H9 (cell line): Measurements from ENCODE around the gene BSN. TPM values are rescaled to one million over a fixed set of nuclear protein-coding genes. Genes with fewer than 3 reads are reported as not detected.

Experiments used
- DNase-seq: peaks from one replicate; pipeline ENCODE4 v3.0.0-alpha.2; 2017
- H2AFZ ChIP-seq: one replicate; pipeline ENCODE4 v1.6.1; 2013; ENCODE audit warnings: mild to moderate bottlenecking, low read length, control low read depth, moderate library complexity
- H2AK5ac ChIP-seq: 2 replicates; pipeline ENCODE4 v1.6.1; 2013; ENCODE audit warnings: low read length, control low read depth, mixed read lengths; ENCODE audit not compliant: insufficient read length
- H2BK120ac ChIP-seq: one replicate; pipeline ENCODE4 v1.6.1; 2013; ENCODE audit warnings: low read depth, mild to moderate bottlenecking, low read length, control low read depth, inconsistent platforms; ENCODE audit not compliant: poor library complexity, severe bottlenecking
- H2BK12ac ChIP-seq: 2 replicates; pipeline ENCODE4 v1.6.1; 2013; ENCODE audit warnings: low read length, control low read depth, mixed read lengths, low read depth; ENCODE audit not compliant: insufficient read length
- H2BK15ac ChIP-seq: 2 replicates; pipeline ENCODE4 v1.6.1; 2013; ENCODE audit warnings: low read depth, low read length, control low read depth
- H2BK20ac ChIP-seq: one replicate; pipeline ENCODE4 v1.6.1; 2013; ENCODE audit warnings: low read depth, mild to moderate bottlenecking, low read length, control low read depth, inconsistent platforms; ENCODE audit not compliant: poor library complexity, severe bottlenecking
- H2BK5ac ChIP-seq: 2 replicates; pipeline ENCODE4 v1.6.1; 2013; ENCODE audit warnings: low read length, control low read depth, mixed read lengths; ENCODE audit not compliant: insufficient read length
- H3K14ac ChIP-seq: 2 replicates; pipeline ENCODE4 v1.6.1; 2013; ENCODE audit warnings: low read length, control low read depth; ENCODE audit not compliant: insufficient read depth
- H3K18ac ChIP-seq: 2 replicates; pipeline ENCODE4 v1.6.1; 2013; ENCODE audit warnings: low read depth, mild to moderate bottlenecking, mixed read lengths, low read length, control low read depth; ENCODE audit not compliant: insufficient read length
- H3K23ac ChIP-seq: 2 replicates; pipeline ENCODE4 v1.6.1; 2013; ENCODE audit warnings: low read length, control low read depth, mixed read lengths, low read depth; ENCODE audit not compliant: insufficient read length
- H3K23me2 ChIP-seq: 2 replicates; pipeline ENCODE4 v1.6.1; 2013; ENCODE audit warnings: low read depth, mild to moderate bottlenecking, mixed read lengths, low read length, control low read depth; ENCODE audit not compliant: insufficient read length, poor library complexity, severe bottlenecking
- H3K27ac ChIP-seq: 2 replicates; pipeline ENCODE4 v1.5.1; 2013; ENCODE audit warnings: low read length, control low read depth, mixed read lengths, low read depth; ENCODE audit not compliant: insufficient read length
- H3K27me3 ChIP-seq: 2 replicates; pipeline ENCODE4 v1.6.1; 2013; ENCODE audit warnings: low read length, control low read depth, inconsistent platforms; ENCODE audit not compliant: insufficient read depth
- H3K4ac ChIP-seq: 2 replicates; pipeline ENCODE4 v1.6.1; 2013; ENCODE audit warnings: low read depth, mild to moderate bottlenecking, control low read depth, inconsistent platforms, low read length, moderate library complexity
- H3K4me1 ChIP-seq: 2 replicates; pipeline ENCODE4 v1.6.1; 2013; ENCODE audit warnings: low read length, control low read depth, inconsistent platforms; ENCODE audit not compliant: insufficient read depth
- H3K4me2 ChIP-seq: 2 replicates; pipeline ENCODE4 v1.6.1; 2013; ENCODE audit warnings: low read length, control low read depth, mixed read lengths; ENCODE audit not compliant: insufficient read length, insufficient read depth
- H3K56ac ChIP-seq: 2 replicates; pipeline ENCODE4 v1.6.1; 2013; ENCODE audit warnings: low read depth, mild to moderate bottlenecking, mixed read lengths, low read length, control low read depth; ENCODE audit not compliant: insufficient read length
- H3K79me1 ChIP-seq: 2 replicates; pipeline ENCODE4 v1.6.1; 2013; ENCODE audit warnings: low read depth, mild to moderate bottlenecking, moderate library complexity, low read length, control low read depth, inconsistent platforms; ENCODE audit not compliant: insufficient read depth, poor library complexity, severe bottlenecking
- H3K79me2 ChIP-seq: 2 replicates; pipeline ENCODE4 v1.6.1; 2013; ENCODE audit warnings: low read length, control low read depth, inconsistent platforms; ENCODE audit not compliant: insufficient read depth
- H3K9ac ChIP-seq: 2 replicates; pipeline ENCODE4 v1.6.1; 2013; ENCODE audit warnings: low read length, control low read depth, mixed read lengths; ENCODE audit not compliant: insufficient read length; ENCODE audit errors: extremely low read depth
- H3K9me3 ChIP-seq: one replicate; pipeline ENCODE4 v1.6.1; 2013; ENCODE audit warnings: low read depth, low read length, inconsistent platforms; ENCODE audit not compliant: control insufficient read depth
- H3T11ph ChIP-seq: one replicate; pipeline ENCODE4 v1.6.1; 2013; ENCODE audit warnings: mild to moderate bottlenecking, low read length, control low read depth, inconsistent platforms
- H4K20me1 ChIP-seq: one replicate; pipeline ENCODE4 v1.6.1; 2013; ENCODE audit not compliant: control insufficient read depth, insufficient read length, insufficient read depth
- H4K5ac ChIP-seq: 2 replicates; pipeline ENCODE4 v1.6.1; 2013; ENCODE audit warnings: low read depth, mild to moderate bottlenecking, mixed read lengths, low read length, control low read depth; ENCODE audit not compliant: insufficient read length
- H4K8ac ChIP-seq: replicated peaks from 2 replicates; pipeline ENCODE4 v1.6.1; 2013; ENCODE audit warnings: low read length, control low read depth, mixed read lengths, low read depth; ENCODE audit not compliant: insufficient read length
- H4K91ac ChIP-seq: 2 replicates; pipeline ENCODE4 v1.6.1; 2013; ENCODE audit warnings: low read depth, mild to moderate bottlenecking, moderate library complexity, mixed read lengths, low read length, control low read depth; ENCODE audit not compliant: insufficient read length
- H3K27ac Mint-ChIP-seq, 3 experiments: 2 replicates in 2 of 3; 3 replicates in 1 of 3; pipeline ENCODE4 v1.8.0; 2020 to 2021; ENCODE audit warnings: mixed read lengths in 3 of 3, mild to moderate bottlenecking in 1 of 3, moderate library complexity in 1 of 3
- H3K27me3 Mint-ChIP-seq: 2 replicates; pipeline ENCODE4 v1.8.0; 2021; ENCODE audit warnings: low read depth, mild to moderate bottlenecking, moderate library complexity, mixed read lengths
- H3K36me3 Mint-ChIP-seq, 3 experiments: 2 replicates in 2 of 3; 3 replicates in 1 of 3; pipeline ENCODE4 v1.8.0; 2020 to 2021; ENCODE audit warnings: low read depth in 3 of 3, mixed read lengths in 3 of 3; ENCODE audit not compliant: insufficient read depth in 1 of 3
- H3K4me1 Mint-ChIP-seq, 2 experiments: 2 replicates each; pipeline ENCODE4 v1.8.0; 2020; ENCODE audit warnings: mixed read lengths in 2 of 2
- H3K4me3 Mint-ChIP-seq, 2 experiments: 2 replicates in 1 of 2; 3 replicates in 1 of 2; pipeline ENCODE4 v1.8.0; 2020 to 2021; ENCODE audit warnings: mild to moderate bottlenecking in 2 of 2, mixed read lengths in 2 of 2, moderate library complexity in 1 of 2
- H3K9me3 Mint-ChIP-seq, 2 experiments: 2 replicates in 1 of 2; 3 replicates in 1 of 2; pipeline ENCODE4 v1.8.0; 2020; ENCODE audit warnings: mild to moderate bottlenecking in 2 of 2, mixed read lengths in 2 of 2, moderate library complexity in 1 of 2
- WGBS: extraction: QIAGEN DNeasy Blood & Tissue Kit; methylation state at CpG from one replicate; pipeline ENCODE4 v1.1.7; 2013; ENCODE audit warnings: missing lambda C conversion rate, low lambda C conversion rate, mixed read lengths; ENCODE audit not compliant: insufficient read length; ENCODE audit errors: extremely low coverage; 5-methylcytosine and 5-hydroxymethylcytosine counted together
- total RNA-seq: library from RNA; stranded (reverse); gene quantifications from 2 replicates; pipeline ENCODE4 v1.2.1, GENCODE V29; 2021
- TF ChIP-seq, protein P1 (sequence below): fragments of 200-600 bp; sonication (generic); conservative IDR thresholded peaks from 3 replicates; pipeline ENCODE4 v1.8.0; 2021; ENCODE audit warnings: antibody characterized with exemption, mild to moderate bottlenecking

Gene BSN
- total RNA-seq, 1 experiment from 2014 or later: 2.4 TPM

DNA sequence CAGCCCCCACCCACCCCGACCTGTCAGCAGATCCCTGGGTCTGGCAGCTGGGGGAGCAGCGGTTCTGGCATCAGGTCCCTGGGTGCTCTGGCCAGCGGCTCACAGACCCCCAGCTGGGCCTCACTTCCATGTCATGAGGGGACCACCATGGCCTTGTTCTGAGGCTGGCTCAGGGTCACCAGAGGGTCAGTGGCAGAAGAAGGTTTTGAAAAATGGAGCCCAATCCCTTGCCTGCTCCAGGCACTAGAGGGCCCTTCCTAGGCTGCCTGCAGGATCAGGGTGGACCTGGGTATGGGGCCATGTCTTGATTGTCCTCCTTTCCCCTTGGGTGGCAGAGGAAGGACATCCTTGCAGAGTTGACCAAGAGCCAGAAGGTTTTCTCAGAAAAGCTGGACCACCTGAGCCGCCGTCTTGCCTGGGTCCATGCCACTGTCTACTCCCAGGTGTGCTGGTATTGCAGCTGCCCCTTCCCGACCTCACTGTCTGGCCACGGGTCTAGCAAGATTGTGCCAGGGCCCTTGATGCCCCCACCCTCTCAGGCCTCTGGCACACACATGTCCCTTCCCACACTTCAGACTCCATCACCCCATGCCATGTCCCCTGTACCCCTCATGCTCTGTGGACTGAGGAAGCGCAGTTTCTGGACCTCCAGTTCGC, 152.3 kb downstream of the BSN start:
- H3K79me2 ChIP-seq: no peaks in the 10 kb centered on the region
- H2AK5ac ChIP-seq: no peak overlapping the region
- H2BK120ac ChIP-seq: no peak overlapping the region
- H4K91ac ChIP-seq: no peak overlapping the region
- H3K56ac ChIP-seq: no peak overlapping the region
- no peak overlapping the region for H2BK12ac ChIP-seq
- Mint-ChIP-seq H3K4me3 (no peak overlapping the region), H3K4me1 (peaks cover 8% of the 10 kb centered on the region in 2 experiments), H3K9me3 (no peaks in the 10 kb centered on the region), H3K36me3 (peaks cover 4 to 20% (median 18%) of the 10 kb centered on the region in 3 experiments; a peak in 6 of 7 replicates), H3K27ac (no peak overlapping the region; a peak in 1 of 7 replicates), H3K27me3 (no peaks in the 10 kb centered on the region)
- H3K79me1 ChIP-seq: no peaks in the 10 kb centered on the region
- no peak overlapping the region for H4K8ac ChIP-seq
- H3K18ac ChIP-seq: no peak overlapping the region
- H3K9ac ChIP-seq: no peak overlapping the region
- no peak overlapping the region for H2BK15ac ChIP-seq
- H3K4ac ChIP-seq: no peak overlapping the region
- H3T11ph ChIP-seq: no peak overlapping the region
- H2BK20ac ChIP-seq: no peak overlapping the region
- TF ChIP-seq, protein P1, sequence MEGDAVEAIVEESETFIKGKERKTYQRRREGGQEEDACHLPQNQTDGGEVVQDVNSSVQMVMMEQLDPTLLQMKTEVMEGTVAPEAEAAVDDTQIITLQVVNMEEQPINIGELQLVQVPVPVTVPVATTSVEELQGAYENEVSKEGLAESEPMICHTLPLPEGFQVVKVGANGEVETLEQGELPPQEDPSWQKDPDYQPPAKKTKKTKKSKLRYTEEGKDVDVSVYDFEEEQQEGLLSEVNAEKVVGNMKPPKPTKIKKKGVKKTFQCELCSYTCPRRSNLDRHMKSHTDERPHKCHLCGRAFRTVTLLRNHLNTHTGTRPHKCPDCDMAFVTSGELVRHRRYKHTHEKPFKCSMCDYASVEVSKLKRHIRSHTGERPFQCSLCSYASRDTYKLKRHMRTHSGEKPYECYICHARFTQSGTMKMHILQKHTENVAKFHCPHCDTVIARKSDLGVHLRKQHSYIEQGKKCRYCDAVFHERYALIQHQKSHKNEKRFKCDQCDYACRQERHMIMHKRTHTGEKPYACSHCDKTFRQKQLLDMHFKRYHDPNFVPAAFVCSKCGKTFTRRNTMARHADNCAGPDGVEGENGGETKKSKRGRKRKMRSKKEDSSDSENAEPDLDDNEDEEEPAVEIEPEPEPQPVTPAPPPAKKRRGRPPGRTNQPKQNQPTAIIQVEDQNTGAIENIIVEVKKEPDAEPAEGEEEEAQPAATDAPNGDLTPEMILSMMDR: no peak
- no CpG with 5 or more reads among the region's 9 CpGs for WGBS
- H3K23ac ChIP-seq: no peak overlapping the region
- no peak overlapping the region for H3K27ac ChIP-seq
- H3K9me3 ChIP-seq: no peaks in the 10 kb centered on the region
- no peak overlapping the region for H3K4me2 ChIP-seq
- H3K23me2 ChIP-seq: no peaks in the 10 kb centered on the region
- no peak overlapping the region for H2AFZ ChIP-seq
- no peak overlapping the region for H3K14ac ChIP-seq
- H4K20me1 ChIP-seq: no peaks in the 10 kb centered on the region
- DNase-seq: no peak
- no peaks in the 10 kb centered on the region for H3K27me3 ChIP-seq
- H3K4me1 ChIP-seq: no peaks in the 10 kb centered on the region
- no peak overlapping the region for H2BK5ac ChIP-seq
- H4K5ac ChIP-seq: no peak overlapping the region
